AG20443 (cell line): ENCODE measurements around the gene NR1H2.
"Not testable (repeated sequence)": the region's sequence is repeated elsewhere in the genome, so short reads cannot be mapped to it uniquely, and the experiment has no call there.

Experiments
- DNase-seq: peaks from one replicate; pipeline ENCODE4 v3.0.0; 2012; ENCODE audit warnings: low spot score, mixed read lengths

NR1H2 gene

GRCh38 chr19:50378169-50378862, 2.1 kb downstream of the NR1H2 start:
- no peak for DNase-seq

GRCh38 chr19:50378863-50379236, 2.6 kb downstream of the NR1H2 start:
- no peak for DNase-seq

GRCh38 chr19:50379602-50380001, 3.3 kb downstream of the NR1H2 start:
- no peak for DNase-seq

GRCh38 chr19:50380137-50380536, 3.9 kb downstream of the NR1H2 start:
- DNase-seq, result no peak

GRCh38 chr19:50380751-50381151, 4.5 kb downstream of the NR1H2 start:
- DNase-seq, result no peak

GRCh38 chr19:50381881-50382729, 5.8 kb downstream of the NR1H2 start:
- no peak for DNase-seq

- no peak for DNase-seq
Measured at GRCh38 chr19:50383001-50383851, 7.0 kb downstream of the NR1H2 start.

GRCh38 chr19:50383852-50384684, 7.8 kb downstream of the NR1H2 start, which contains the start of gene POLD1:
TSS of gene POLD1 (plus strand) at chr19:50384347. CDS start at chr19:50398852, 14,505 bp downstream.
- peak; percentile 99 for DNase-seq

GRCh38 chr19:50384685-50385535, 8.7 kb downstream of the NR1H2 start:
- DNase-seq, result peak; percentile 33

- peak; percentile 30 for DNase-seq
Measured at GRCh38 chr19:50387176-50387867, 11.1 kb downstream of the NR1H2 start.

GRCh38 chr19:50387868-50388245, 11.6 kb downstream of the NR1H2 start:
- DNase-seq, result no peak

- DNase-seq, result not testable (repeated sequence)
Measured at GRCh38 chr19:50390295-50390694, 14.0 kb downstream of the NR1H2 start.

- not testable (repeated sequence) for DNase-seq
Measured at GRCh38 chr19:50390952-50391351, 14.7 kb downstream of the NR1H2 start.

- DNase-seq, result no peak
Measured at GRCh38 chr19:50392759-50393158, 16.5 kb downstream of the NR1H2 start.

- DNase-seq, result no peak
Measured at GRCh38 chr19:50393589-50393988, 17.3 kb downstream of the NR1H2 start.

GRCh38 chr19:50394017-50394416, 17.8 kb downstream of the NR1H2 start:
- DNase-seq, result no peak

GRCh38 chr19:50398675-50399367, 22.6 kb downstream of the NR1H2 start:
- DNase-seq, result no peak

GRCh38 chr19:50399368-50399745, 23.1 kb downstream of the NR1H2 start:
- DNase-seq, result no peak
